ENCODE measurements around the gene WHRN.

- TF ChIP-seq CTCF (IDR thresholded peaks at IDR 0.05; ENCODE audit: insufficient read depth, low read length, poor library complexity, severe bottlenecking) (no peak), EZH2phosphoT487 (conservative IDR thresholded peaks at IDR 0.05; ENCODE audit: low read length) (no peak)
Measured at GRCh38 chr9:114549697-114550330, 44.5 kb upstream of the WHRN start.
